Measurements from ENCODE around the gene GSTT4. TPM values are rescaled to one million over a fixed set of nuclear protein-coding genes. Genes with fewer than 3 reads are reported as not detected.
"Not testable (repeated sequence)": the region's sequence is repeated elsewhere in the genome, so short reads cannot be mapped to it uniquely, and the experiment has no call there.

GSTT4 gene
- total RNA-seq, 1 experiment from 2014 or later = not detected

DNA sequence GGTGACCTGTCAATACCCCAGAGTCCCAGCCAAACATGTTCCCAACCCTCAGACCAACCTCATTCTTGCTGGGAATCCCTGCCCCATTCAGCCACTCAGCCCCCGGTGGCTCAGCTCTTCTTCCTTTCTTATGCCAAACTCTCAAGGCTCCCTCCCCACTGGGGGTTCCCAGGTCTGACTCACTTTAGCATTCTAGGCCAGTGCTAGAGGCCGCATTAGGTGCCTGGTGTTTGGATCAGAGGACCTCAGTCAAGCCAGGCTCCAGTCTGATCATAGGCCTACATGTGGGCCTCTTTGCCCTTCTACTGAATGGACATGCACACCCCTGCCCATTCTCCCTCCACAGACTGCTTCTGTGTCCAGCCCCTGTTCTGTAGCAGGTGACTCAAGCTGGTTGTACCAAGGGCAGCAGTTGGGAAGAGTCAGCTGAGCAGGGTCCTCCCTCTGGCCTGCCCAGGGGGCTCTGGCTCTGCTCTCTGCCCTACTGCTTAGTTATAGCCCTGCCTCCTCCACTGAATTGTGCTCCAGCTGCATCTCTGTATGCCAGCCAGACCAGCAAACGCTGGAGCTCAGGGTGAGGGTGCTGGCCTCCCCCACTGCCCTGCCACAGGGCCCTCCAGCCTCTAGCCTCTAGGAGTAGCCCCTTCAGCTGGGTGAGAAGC, 15.5 kb downstream of the GSTT4 start:
- peak; percentile 30 for DNase-seq (ENCODE audit: low read depth)

DNA sequence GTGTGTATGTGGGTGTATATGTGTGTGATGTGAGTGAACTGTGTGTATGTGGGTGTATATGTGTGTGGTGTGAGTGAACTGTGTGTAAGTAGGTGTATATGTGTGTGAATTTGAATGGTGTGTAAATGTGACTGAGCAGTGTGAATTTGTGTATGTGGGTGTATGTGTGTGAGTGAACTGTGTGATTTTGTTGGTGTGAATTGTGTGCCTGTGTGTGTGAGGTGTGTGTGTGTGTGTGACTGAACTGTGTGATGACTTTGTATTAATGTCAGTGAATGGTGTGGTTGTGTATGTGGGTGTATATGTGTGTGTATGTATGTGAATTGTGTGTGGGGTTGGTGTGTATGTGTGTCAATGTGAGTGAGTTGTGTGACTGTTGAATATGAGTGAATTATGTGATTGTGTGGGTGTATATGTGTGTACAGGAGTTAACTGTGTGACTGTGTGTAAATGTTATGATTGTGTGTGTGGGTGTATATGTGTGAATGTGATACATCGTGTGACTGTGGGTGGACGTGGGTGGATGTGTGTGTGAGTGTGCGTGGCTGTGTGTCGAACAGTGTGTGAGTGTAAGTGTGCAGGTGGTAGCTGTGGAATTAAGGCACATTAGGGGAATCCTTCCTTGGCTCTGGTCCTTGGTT, 18.6 kb downstream of the GSTT4 start:
- DNase-seq (ENCODE audit: low read depth) = not testable (repeated sequence)

DNA sequence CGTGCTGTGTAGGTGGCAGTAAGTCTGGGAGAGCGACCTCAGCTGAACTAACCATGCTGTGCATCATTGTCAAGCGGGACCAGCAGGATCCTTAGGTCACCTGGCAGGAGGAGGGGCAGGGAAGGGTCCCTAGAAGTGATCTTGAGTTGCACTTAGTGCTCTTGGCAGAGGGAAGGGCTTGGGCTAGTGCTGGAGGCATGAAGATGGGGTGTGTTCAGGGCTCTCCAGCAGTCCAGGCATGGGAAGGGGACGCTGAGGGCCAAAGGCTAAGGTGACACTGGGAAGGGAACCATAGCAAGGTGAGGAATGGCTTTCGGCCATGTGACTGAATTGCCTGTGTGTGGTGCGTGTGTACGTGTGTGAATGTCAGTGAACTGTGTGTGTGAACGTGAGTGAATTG, 19.2 kb downstream of the GSTT4 start:
- not testable (repeated sequence) for DNase-seq (ENCODE audit: low read depth)

DNA sequence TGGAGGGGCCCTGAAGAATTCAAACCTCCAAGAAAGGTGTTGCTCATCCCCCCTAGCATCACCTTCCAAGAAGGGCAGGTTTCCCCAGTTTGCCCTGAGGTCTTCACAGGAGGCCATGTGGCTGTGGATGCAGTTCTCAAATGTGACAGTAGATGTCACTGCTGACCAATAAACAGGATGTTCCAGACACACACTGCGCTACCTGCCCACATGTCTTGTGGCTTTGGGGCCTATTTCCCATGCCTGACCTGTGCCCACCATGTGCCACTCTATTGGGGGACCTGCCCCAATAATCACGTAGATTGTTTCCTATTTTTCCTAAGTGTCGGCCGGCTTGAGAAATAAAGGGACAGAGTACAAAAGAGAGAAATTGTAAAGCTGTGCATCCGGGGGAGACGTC, 20.8 kb downstream of the GSTT4 start:
- peak; percentile 50 for DNase-seq (ENCODE audit: low read depth)

DNA sequence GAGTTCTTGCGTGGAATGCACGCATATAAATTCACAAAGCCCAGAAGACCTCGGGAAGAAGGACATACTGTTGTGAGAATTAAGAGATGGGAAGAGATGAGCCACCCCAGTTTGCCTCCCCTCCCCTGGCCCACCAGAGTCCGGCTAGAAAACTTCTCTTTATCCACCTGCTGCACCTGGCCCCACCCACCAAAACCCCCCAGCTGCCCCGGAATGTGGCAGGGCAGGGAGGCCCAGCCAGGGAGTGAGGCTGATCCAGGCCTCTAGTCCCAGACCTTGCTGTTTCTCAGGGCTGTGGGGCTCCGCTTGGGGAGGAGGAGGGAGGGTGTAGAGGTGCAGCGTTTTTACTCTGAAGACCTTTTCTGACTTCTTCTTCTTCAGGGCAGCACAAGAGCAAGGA, 24.7 kb downstream of the GSTT4 start:
- not testable (repeated sequence) for DNase-seq (ENCODE audit: low read depth)

DNA sequence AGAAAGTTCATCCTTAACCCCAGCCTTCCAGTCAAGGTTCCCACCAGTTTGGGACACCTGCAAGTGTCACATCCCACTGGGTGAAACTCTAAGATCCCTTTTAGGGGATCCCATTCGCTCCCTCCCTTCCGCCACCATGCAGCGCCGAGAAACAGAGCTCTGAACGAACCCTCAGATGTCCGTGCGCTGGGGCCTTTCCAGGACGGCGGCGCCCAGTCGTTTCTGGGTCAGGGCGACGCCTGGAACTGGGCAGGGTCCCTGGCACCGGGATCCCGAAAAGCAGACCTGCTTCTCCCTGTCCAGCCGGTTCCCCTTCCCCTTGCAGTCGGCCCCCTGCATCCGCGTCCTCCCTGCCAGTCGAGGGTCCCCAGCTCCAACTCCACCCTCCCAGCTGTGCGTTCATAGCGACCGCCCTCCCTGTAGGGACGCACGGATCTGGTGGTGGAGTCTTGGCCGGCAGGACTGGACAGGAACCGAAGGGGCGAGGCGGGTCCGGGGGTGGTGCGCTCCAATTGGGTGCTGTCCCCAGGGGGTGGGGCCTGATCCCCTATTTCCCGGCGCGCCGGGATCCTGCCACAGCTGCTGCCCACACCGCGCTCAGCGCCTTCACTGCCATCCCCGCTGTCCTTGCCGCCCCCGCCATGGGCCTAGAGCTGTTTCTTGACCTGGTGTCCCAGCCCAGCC, 25.6 kb downstream of the GSTT4 start, which contains the start of gene GSTT2:
GSTT2 (plus strand) TSS at position 578 of the 684 bp plus-strand sequence.
- not testable (repeated sequence) for DNase-seq (ENCODE audit: low read depth)

DNA sequence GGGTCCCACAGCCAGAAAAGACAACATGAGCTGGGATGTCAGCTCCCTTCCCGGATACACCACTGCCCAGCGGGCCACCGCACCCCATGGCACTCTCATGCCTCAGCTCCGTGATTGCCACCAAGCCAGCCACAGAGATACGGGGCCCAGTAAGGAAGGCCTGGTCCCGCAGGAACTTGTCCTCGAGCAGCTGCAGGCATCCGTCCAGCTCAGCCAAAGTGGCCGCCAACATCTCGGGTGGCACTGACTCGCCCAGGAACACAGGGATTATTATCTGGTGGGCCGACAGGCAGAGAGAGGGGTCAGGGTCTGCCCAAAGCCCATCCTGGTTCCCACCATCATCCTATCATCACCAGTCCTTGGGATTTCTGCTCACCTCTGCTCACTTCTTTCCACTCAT, 27.9 kb downstream of the GSTT4 start:
- not testable (repeated sequence) for DNase-seq (ENCODE audit: low read depth)

DNA sequence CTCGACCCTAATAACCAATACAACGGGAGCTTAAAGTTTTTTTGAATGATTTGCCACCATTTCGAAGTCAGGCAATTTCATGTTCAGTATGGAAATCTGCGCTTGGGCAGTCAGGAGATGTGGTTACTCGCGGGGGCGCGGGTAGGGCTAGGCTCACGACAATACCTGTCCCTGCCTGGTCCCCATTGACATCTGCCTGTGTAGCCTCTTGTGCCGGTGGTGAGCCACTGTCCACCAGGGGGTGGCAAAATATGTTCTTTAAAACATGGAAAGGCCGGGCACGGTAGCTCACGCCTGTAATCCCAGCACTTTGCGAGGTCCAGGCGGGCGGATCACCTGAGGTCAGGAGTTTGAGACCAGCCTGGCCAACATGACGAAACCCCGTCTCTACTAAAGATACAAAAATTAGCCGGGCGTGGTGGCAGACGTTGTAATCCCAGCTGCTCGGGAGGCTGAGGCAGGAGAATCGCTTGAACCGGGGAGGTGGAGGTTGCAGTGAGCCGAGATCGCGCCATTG, 30.4 kb downstream of the GSTT4 start:
- not testable (repeated sequence) for DNase-seq (ENCODE audit: low read depth)

DNA sequence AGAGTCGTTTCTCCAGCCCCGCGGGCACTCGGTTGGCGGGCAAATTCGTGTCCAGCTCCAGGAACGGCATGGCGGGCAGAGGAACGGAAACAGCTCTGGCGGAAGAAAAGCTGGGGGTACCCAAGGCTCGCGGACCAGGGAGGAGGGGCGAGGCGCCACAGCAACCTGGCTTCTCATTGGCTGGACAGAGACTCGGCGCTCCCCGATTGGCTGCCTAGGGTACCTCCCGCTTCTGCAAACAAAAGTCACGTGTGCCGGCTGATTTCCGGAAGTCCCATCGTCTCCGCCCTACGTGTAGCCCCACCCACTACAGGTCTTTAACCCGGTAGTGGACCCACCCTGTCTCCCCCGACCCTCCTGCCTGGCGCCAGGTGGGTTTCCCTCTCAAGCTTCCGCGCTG, 30.9 kb downstream of the GSTT4 start, which contains the start of gene DDT:
DDT (minus strand) TSS at position 97 of the 400 bp plus-strand sequence; CDS start at position 70, 27 bp downstream.
- not testable (repeated sequence) for DNase-seq (ENCODE audit: low read depth)

DNA sequence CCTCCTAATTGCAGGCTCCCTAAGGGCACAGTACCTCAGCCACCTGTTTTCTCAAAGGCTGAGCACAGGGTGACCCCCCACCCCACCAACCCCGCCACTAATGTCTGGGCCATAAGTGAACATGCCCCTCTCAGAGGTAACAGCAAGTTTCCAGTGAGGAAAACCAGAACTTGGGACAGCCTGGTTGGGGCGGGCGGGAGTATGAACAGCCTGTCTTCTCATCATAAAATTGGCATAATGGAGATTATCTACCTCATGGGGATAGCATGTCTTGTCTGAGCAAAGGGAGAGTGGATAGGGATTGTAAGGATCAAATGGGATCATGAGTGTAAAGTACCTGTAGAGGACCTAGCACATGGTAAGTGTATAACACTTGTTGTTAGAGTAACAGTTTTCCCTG, 33.3 kb downstream of the GSTT4 start:
- not testable (repeated sequence) for DNase-seq (ENCODE audit: low read depth)

DNA sequence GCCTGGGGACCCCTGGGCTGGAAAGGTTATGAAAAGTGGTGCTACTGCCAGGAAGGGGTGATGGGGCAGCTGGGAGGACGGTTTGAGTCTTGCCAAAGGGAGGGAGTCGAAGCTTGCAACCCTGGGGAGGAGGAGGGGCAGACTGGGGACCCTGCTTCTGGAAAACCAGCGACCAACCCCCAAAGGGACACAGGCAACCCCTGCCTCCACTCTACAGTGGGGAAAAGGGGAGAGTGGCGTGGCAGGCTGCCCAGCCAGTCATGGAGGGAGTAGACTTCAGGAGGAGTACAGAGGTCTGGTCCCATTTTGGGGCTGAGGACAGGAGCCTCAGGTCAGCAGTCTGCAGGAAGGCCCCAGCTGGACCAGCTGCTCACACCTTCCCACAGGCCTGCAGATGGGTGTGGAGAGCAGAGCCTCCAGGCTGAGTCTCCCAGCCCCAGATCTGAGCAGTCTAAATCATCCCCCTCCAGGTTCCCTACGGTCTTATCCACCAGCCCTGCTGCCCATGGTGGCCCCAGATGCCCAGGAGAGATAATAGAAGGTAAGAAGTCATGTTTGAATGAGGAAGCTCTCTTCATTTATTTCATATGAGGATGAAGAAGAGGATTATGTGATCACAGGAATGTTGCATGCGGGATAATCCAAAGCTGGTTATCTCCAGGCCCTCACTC, 34.3 kb downstream of the GSTT4 start:
- DNase-seq (ENCODE audit: low read depth) = no peak

DNA sequence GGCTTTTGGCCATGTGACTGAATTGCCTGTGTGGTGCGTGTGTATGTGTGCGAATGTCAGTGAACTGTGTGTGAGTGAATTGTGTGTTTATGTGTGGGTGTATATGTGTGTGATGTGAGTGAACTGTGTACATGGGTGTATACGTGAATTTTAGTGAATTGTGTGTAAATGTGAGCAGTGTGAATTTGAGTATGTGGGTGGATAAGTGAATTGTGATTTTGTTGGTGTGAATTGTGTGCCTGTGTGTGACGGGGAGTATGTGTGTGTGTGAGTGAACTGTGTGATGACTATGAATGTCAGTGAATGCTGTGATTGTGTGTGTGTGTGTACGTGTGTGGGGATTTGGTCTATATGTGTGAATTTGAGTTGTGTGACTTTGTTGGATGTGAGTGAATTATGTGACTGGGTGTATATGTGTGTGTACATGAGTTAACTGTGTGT, 35.0 kb downstream of the GSTT4 start:
- DNase-seq (ENCODE audit: low read depth) = no peak

DNA sequence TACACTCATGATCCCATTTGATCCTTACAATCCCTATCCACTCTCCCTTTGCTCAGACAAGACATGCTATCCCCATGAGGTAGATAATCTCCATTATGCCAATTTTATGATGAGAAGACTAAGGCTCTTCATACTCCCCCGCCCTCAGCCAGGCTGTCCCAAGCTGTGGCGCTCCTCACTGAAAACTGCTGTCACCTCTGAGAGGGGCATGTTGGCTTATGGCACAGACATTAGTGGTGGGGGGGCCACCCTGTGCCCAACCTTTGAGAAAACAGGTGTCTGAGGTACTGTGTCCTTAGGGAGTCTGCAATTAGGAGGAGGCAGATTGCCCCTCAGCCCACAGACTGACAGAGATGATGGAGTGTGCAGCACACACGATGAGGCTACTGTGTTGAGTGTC, 36.2 kb downstream of the GSTT4 start:
- no peak for DNase-seq (ENCODE audit: low read depth)

DNA sequence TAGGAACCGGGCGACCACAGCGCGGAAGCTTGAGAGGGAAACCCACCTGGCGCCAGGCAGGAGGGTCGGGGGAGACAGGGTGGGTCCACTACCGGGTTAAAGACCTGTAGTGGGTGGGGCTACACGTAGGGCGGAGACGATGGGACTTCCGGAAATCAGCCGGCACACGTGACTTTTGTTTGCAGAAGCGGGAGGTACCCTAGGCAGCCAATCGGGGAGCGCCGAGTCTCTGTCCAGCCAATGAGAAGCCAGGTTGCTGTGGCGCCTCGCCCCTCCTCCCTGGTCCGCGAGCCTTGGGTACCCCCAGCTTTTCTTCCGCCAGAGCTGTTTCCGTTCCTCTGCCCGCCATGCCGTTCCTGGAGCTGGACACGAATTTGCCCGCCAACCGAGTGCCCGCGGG, 38.7 kb downstream of the GSTT4 start, which contains the start of gene DDTL:
DDTL (plus strand) TSS at position 321 of the 400 bp plus-strand sequence; CDS start at position 348, 27 bp downstream.
- not testable (repeated sequence) for DNase-seq (ENCODE audit: low read depth)

DNA sequence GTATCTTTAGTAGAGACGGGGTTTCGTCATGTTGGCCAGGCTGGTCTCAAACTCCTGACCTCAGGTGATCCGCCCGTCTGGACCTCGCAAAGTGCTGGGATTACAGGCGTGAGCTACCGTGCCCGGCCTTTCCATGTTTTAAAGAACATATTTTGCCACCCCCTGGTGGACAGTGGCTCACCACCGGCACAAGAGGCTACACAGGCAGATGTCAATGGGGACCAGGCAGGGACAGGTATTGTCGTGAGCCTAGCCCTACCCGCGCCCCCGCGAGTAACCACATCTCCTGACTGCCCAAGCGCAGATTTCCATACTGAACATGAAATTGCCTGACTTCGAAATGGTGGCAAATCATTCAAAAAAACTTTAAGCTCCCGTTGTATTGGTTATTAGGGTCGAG, 39.2 kb downstream of the GSTT4 start:
- not testable (repeated sequence) for DNase-seq (ENCODE audit: low read depth)

DNA sequence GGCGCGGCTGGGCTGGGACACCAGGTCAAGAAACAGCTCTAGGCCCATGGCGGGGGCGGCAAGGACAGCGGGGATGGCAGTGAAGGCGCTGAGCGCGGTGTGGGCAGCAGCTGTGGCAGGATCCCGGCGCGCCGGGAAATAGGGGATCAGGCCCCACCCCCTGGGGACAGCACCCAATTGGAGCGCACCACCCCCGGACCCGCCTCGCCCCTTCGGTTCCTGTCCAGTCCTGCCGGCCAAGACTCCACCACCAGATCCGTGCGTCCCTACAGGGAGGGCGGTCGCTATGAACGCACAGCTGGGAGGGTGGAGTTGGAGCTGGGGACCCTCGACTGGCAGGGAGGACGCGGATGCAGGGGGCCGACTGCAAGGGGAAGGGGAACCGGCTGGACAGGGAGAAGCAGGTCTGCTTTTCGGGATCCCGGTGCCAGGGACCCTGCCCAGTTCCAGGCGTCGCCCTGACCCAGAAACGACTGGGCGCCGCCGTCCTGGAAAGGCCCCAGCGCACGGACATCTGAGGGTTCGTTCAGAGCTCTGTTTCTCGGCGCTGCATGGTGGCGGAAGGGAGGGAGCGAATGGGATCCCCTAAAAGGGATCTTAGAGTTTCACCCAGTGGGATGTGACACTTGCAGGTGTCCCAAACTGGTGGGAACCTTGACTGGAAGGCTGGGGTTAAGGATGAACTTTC, 44.0 kb downstream of the GSTT4 start, which contains the start of gene GSTT2B:
GSTT2B (minus strand) TSS at position 112 of the 688 bp plus-strand sequence; CDS start at position 48, 64 bp downstream.
- not testable (repeated sequence) for DNase-seq (ENCODE audit: low read depth)

DNA sequence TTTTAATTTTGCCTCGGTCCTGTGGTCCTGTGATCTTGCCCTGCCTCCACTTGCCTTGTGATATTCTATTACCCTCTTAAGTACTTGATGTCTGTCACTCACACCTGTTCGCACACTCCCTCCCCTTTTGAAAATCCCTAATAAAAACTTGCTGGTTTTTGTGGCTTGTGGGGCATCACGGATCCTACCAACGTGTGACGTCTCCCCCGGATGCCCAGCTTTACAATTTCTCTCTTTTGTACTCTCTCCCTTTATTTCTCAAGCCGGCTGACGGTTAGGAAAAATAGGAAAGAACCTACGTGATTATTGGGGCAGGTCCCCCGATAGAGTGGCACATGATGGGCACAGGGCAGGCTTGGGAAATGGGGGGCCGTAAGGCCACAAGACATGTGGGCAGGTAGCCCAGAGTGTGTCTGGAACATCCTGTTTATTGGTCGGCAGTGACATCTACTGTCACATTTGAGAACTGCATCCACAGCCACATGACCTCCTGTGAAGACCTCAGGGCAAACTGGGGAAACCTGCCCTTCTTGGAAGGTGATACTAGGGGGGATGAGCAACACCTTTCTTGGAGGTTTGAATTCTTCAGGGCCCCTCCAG, 48.9 kb downstream of the GSTT4 start:
- DNase-seq (ENCODE audit: low read depth) = peak; percentile 54

DNA sequence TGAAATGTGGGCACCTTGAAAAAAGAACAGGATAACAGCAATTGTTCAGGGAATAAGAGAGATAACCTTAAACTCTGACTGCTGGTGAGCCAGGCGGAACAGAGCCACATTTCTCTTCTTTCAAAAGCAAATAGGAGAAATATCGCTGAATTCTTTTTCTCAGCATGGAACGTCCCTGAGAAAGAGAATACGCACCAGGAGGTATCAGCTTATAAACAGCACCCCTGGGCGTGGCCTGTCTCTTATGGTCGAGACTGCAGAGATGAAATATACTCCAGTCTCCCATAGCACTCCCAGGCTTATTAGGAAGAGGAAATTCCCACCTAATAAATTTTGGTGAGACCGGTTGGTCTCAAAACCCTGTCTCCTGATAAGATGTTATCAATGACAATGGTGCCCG, 49.4 kb downstream of the GSTT4 start:
- DNase-seq (ENCODE audit: low read depth) = not testable (repeated sequence)

DNA sequence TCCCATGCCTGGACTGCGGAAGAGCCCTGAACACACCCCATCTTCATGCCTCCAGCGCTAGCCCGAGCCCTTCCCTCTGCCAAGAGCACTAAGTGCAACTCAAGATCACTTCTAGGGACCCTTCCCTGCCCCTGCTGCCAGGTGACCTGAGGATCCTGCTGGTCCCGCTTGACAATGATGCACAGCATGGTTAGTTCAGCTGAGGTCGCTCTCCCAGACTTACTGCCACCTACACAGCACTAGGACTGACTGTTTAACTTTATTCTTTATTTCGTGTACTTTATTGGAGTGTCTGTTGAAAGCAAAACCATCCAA, 50.3 kb downstream of the GSTT4 start:
- DNase-seq (ENCODE audit: low read depth) = not testable (repeated sequence)

DNA sequence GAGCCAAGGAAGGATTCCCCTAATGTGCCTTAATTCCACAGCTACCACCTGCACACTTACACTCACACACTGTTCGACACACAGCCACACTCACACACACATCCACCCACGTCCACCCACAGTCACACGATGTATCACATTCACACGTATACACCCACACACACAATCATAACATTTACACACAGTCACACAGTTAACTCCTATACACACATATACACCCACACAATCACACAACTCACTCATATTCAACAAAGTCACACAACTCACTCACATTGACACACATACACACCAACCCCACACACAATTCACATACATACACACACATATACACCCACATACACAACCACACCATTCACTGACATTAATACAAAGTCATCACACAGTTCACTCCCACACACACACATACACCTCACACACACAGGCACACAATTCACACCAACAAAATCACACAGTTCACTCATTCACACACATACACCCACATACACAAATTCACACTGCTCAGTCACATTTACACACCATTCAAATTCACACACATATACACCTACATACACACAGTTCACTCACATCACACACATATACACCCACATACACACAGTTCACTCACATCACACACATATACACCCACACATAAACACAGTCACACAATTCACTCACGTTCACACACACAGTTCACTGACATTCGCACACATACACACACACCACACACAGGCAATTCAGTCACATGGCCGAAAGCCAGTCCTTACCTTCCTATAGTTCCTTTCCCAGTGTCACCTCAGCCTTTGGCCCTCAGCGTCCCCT, 50.9 kb downstream of the GSTT4 start:
- not testable (repeated sequence) for DNase-seq (ENCODE audit: low read depth)
